ENCODE measurements around the gene SOX13.
A peak's percentile ranks its signal among the peaks of the same experiment; 100 is the strongest.

SOX13 gene

GRCh38 chr1:204065174-204065985 lies 7.5 kb upstream of the SOX13 start:
- DNase-seq, result peak; percentile 50

- no peak for DNase-seq
Observed at GRCh38 chr1:204065986-204066300, 7.0 kb upstream of the SOX13 start.

GRCh38 chr1:204067935-204068334 lies 5.0 kb upstream of the SOX13 start:
- DNase-seq, result no peak

GRCh38 chr1:204069887-204070286 lies 3.0 kb upstream of the SOX13 start:
- no peak for DNase-seq

GRCh38 chr1:204070895-204071294 lies 2.0 kb upstream of the SOX13 start:
- DNase-seq, result no peak

- DNase-seq, result no peak
Observed at GRCh38 chr1:204073837-204074273, 940 bp downstream of the SOX13 start.

GRCh38 chr1:204074274-204075138 lies 1.6 kb downstream of the SOX13 start:
- DNase-seq, result peak; percentile 77

GRCh38 chr1:204075139-204075521 lies 2.2 kb downstream of the SOX13 start:
- DNase-seq, result no peak

- DNase-seq, result no peak
Observed at GRCh38 chr1:204075890-204076846, 3.3 kb downstream of the SOX13 start.

- no peak for DNase-seq
Observed at GRCh38 chr1:204076891-204077290, 4.0 kb downstream of the SOX13 start.

GRCh38 chr1:204077979-204078696 lies 5.2 kb downstream of the SOX13 start:
- peak; percentile 50 for DNase-seq

- no peak for DNase-seq
Observed at GRCh38 chr1:204079608-204079999, 6.7 kb downstream of the SOX13 start.

- DNase-seq, result peak; percentile 64
Observed at GRCh38 chr1:204080163-204080903, 7.4 kb downstream of the SOX13 start.

GRCh38 chr1:204081164-204081790 lies 8.4 kb downstream of the SOX13 start:
- no peak for DNase-seq

- DNase-seq, result no peak
Observed at GRCh38 chr1:204081791-204082513, 9.0 kb downstream of the SOX13 start.

- no peak for DNase-seq
Observed at GRCh38 chr1:204083491-204083890, 10.6 kb downstream of the SOX13 start.

GRCh38 chr1:204084247-204084772 lies 11.4 kb downstream of the SOX13 start:
- DNase-seq, result peak; percentile 77

- DNase-seq, result no peak
Observed at GRCh38 chr1:204085876-204086275, 13.0 kb downstream of the SOX13 start.

- no peak for DNase-seq
Observed at GRCh38 chr1:204087181-204087892, 14.4 kb downstream of the SOX13 start.

Measured in left hindlimb (tissue), 1 donor.